Activated T-cell treated with anti-CD3 and anti-CD28 coated beads, Interleukin-2, amount 50 U/mL, for 4 hours (primary cell): ENCODE measurements around the gene CHSY1. TPM values are rescaled to one million over a fixed set of nuclear protein-coding genes. Genes with fewer than 3 reads are reported as not detected.
"Not testable (repeated sequence)": the region's sequence is repeated elsewhere in the genome, so short reads cannot be mapped to it uniquely, and the experiment has no call there.

ENCODE experiments used
- ATAC-seq, 2 donors: fragments of 200-7000 bp; cut with Tn5 transposase; one replicate each; pipeline ENCODE4 v1.10.0; 2021
- DNase-seq: peaks from one replicate; pipeline ENCODE4 v3.0.0-alpha.2; 2020
- H3K27me3 Mint-ChIP-seq: one replicate; pipeline ENCODE4 v1.8.0; 2021; ENCODE audit warnings: low read depth, mixed read lengths
- H3K36me3 Mint-ChIP-seq: one replicate; pipeline ENCODE4 v1.8.0; 2022; ENCODE audit warnings: mixed read lengths; ENCODE audit not compliant: insufficient read depth
- H3K4me1 Mint-ChIP-seq: one replicate; pipeline ENCODE4 v1.8.0; 2021; ENCODE audit warnings: low read depth, mixed read lengths
- H3K4me3 Mint-ChIP-seq: one replicate; pipeline ENCODE4 v1.8.0; 2021; ENCODE audit warnings: mild to moderate bottlenecking, moderate library complexity, mixed read lengths
- H3K9me3 Mint-ChIP-seq: one replicate; pipeline ENCODE4 v1.8.0; 2021; ENCODE audit warnings: mixed read lengths
- total RNA-seq, 3 donors: library from RNA; stranded (reverse); gene quantifications; one replicate each; pipeline ENCODE4 v1.2.1, GENCODE V29; 2021

Gene CHSY1
- total RNA-seq, 3 donors from 2014 or later = 79.7 to 94.4 (median 88.0) TPM

- H3K27me3 Mint-ChIP-seq, H3K36me3 Mint-ChIP-seq, ATAC-seq, H3K9me3 Mint-ChIP-seq, H3K4me3 Mint-ChIP-seq, DNase-seq: not testable (repeated sequence)
- H3K4me1 Mint-ChIP-seq = peaks cover 67% of the 10 kb centered on the region
Observed at GRCh38 chr15:101125881-101126428, 125.9 kb downstream of the CHSY1 start.

Other genes with a start within 250 kb of the CHSY1 start
- 10 to 100 TPM; 51.8 to 68.1 (median 55.2) TPM for gene SELENOS, start 25.4 kb upstream of the CHSY1 start, total RNA-seq
- gene SNRPA1, start 43.2 kb upstream of the CHSY1 start, total RNA-seq = 100 to 1,000 TPM; 229 to 264 (median 233) TPM
- under 1 TPM; 0.53 to 0.83 (median 0.65) TPM for gene PCSK6, start 237.7 kb upstream of the CHSY1 start, total RNA-seq